Body of pancreas (tissue), 4 donors: ENCODE results near the gene CISTR.

Experiments used
- POLR2A ChIP-seq, 3 donors: fragments of 450-650 bp; IDR thresholded peaks; one replicate each; pipeline ENCODE4 v1.6.1; 2016; ENCODE audit warnings: antibody characterized with exemption in 3 of 3, mild to moderate bottlenecking in 2 of 3
- TF ChIP-seq, protein P1 (sequence below), 7 experiments: fragments of 450-650 bp in 4 of 7; fragments of 200-600 bp in 3 of 7; sonication (generic) in 3 of 7; IDR thresholded peaks; one replicate each; pipeline ENCODE4 v1.5.1; 2016 to 2019; ENCODE audit warnings: antibody characterized with exemption in 7 of 7

DNA sequence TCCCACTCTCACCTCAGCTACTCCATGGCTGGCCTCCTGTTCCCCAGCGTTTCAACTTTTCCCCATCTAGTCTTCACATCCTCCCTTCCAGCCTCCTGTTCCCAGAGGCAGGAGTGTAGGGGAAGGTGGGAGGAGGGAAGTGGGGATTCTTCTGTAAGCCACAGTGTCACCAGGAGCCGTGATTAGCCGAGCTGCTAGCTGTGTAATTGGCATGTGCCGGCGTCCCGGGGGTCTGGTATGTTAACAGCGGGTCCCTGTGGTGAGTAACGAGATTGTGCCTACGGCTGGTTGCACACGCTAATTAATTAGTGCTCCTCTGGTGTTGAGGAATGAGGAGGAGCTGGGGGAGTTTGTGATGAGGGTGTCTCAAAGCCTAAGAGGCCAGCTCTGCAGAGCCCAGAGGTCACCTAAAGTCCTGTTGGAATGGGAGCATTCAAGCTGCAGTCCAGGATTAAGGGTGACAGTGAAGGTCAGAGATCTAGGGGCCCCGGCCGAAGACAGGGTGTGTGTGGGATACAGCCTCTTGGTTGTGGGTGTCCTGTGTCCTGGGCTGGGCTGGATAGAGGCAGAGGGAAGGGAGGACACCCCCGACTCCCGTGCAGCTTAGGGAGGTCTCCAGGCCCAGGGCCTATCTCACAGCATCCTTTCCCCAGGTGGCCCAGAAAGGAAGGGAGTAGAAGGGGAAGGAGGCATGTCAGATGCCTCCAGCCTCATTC, 14.5 kb downstream of the CISTR start:
- TF ChIP-seq POLR2A (IDR thresholded peaks at IDR 0.05), result no peak
- TF ChIP-seq, protein P1, sequence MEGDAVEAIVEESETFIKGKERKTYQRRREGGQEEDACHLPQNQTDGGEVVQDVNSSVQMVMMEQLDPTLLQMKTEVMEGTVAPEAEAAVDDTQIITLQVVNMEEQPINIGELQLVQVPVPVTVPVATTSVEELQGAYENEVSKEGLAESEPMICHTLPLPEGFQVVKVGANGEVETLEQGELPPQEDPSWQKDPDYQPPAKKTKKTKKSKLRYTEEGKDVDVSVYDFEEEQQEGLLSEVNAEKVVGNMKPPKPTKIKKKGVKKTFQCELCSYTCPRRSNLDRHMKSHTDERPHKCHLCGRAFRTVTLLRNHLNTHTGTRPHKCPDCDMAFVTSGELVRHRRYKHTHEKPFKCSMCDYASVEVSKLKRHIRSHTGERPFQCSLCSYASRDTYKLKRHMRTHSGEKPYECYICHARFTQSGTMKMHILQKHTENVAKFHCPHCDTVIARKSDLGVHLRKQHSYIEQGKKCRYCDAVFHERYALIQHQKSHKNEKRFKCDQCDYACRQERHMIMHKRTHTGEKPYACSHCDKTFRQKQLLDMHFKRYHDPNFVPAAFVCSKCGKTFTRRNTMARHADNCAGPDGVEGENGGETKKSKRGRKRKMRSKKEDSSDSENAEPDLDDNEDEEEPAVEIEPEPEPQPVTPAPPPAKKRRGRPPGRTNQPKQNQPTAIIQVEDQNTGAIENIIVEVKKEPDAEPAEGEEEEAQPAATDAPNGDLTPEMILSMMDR (IDR thresholded peaks at IDR 0.05), result no peak
